HCT116 (cell line): Measurements from ENCODE around the gene S1PR3. TPM values are rescaled to one million over a fixed set of nuclear protein-coding genes. Genes with fewer than 3 reads are reported as not detected.

Experiments
- ATAC-seq: fragments of 200-7000 bp; cut with Tn5 transposase; 2 replicates; pipeline ENCODE4 v1.9.1; 2020; ENCODE audit warnings: mild to moderate bottlenecking, moderate library complexity
- BruUV-seq: library from RNA; stranded (reverse); fragments of 400-500 nt; replicated peaks from 2 replicates; lab custom pipeline; 2021; lab: Mats Ljungman, UMichigan
- CTCF ChIA-PET: fragments of 300-600 bp; sonication (Branson Sonifier 250); formaldehyde crosslinking; loops from one replicate; lab custom pipeline; 2021; ENCODE audit warnings: antibody characterized with exemption; lab: Charles Lee
- POLR2A ChIA-PET: fragments of 300-600, 350-600 bp; sonication (Branson Sonifier 250); formaldehyde crosslinking; loops from one replicate; lab custom pipeline; 2021; ENCODE audit warnings: antibody characterized with exemption; lab: Charles Lee
- RAD21 ChIA-PET, 2 experiments: fragments of 300-600 bp; sonication (Branson Sonifier 250); formaldehyde crosslinking; loops; one replicate each; lab custom pipeline; 2023; ENCODE audit warnings: low total read pairs in 2 of 2; ENCODE audit not compliant: uncharacterized antibody in 2 of 2, unreplicated experiment in 2 of 2, low non-redundant PET in 1 of 2; lab: Charles Lee
- DNase-seq: peaks from one replicate; pipeline ENCODE4 v3.0.0-alpha.2; 2010; ENCODE audit warnings: low read depth, low spot score
- H2AFZ ChIP-seq: fragments of 200-600 bp; shearing (Covaris generic), sonication (generic); 2 replicates; pipeline ENCODE4 v1.6.1; 2017; ENCODE audit warnings: low read depth, mixed run types, mixed read lengths, antibody characterized with exemption, low read length; ENCODE audit not compliant: poor library complexity, severe bottlenecking
- H3K27ac ChIP-seq: 2 replicates; pipeline ENCODE4 v1.5.1; 2012; ENCODE audit warnings: low read depth, low read length
- H3K27me3 ChIP-seq: fragments of 200-600 bp; sonication (generic); 2 replicates; pipeline ENCODE4 v1.6.1; 2016; ENCODE audit warnings: mixed run types, low read length, mixed read lengths; ENCODE audit not compliant: insufficient read depth
- H3K36me3 ChIP-seq, 2 experiments: fragments of 200-500 bp in 1 of 2; fragments of 200-600 bp in 1 of 2; sonication (Bioruptor generic) in 1 of 2; sonication (generic) in 1 of 2; 2 replicates each; pipeline versions ENCODE4 v1.5.1 to v1.6.1; 2014 to 2016; ENCODE audit warnings: low read length in 2 of 2, inconsistent platforms in 1 of 2, mixed read lengths in 1 of 2, mixed run types in 1 of 2; ENCODE audit not compliant: insufficient read depth in 2 of 2, control insufficient read depth in 1 of 2
- H3K4me1 ChIP-seq, 2 experiments: fragments of 200-600 bp in 1 of 2; sonication (generic) in 1 of 2; 2 replicates each; pipeline versions ENCODE4 v1.5.1 to v1.6.1; 2012 to 2017; ENCODE audit warnings: low read length in 2 of 2, inconsistent platforms in 1 of 2, mild to moderate bottlenecking in 1 of 2, mixed read lengths in 1 of 2, mixed run types in 1 of 2, moderate library complexity in 1 of 2; ENCODE audit not compliant: insufficient read depth in 2 of 2, control insufficient read depth in 1 of 2
- H3K4me2 ChIP-seq: fragments of 200-600 bp; sonication (generic); 2 replicates; pipeline ENCODE4 v1.6.1; 2017; ENCODE audit warnings: mixed run types, low read length, mixed read lengths
- H3K4me3 ChIP-seq, 2 experiments: fragments of 200-600 bp in 1 of 2; sonication (generic) in 1 of 2; replicated peaks in 1 of 2; 2 replicates each; pipeline ENCODE4 v1.5.1; 2011 to 2016; ENCODE audit warnings: low read length in 2 of 2, control low read depth in 1 of 2, low read depth in 1 of 2, mild to moderate bottlenecking in 1 of 2, mixed read lengths in 1 of 2, mixed run types in 1 of 2
- H3K79me2 ChIP-seq: fragments of 200-600 bp; sonication (generic); 2 replicates; pipeline ENCODE4 v1.6.1; 2017; ENCODE audit warnings: mild to moderate bottlenecking, mixed run types, low read length, moderate library complexity, mixed read lengths; ENCODE audit not compliant: insufficient read depth
- H3K9ac ChIP-seq: fragments of 200-600 bp; sonication (generic); 2 replicates; pipeline ENCODE4 v1.6.1; 2016; ENCODE audit warnings: low read length, mixed read lengths
- H3K9me2 ChIP-seq: fragments of 200-600 bp; sonication (generic), shearing (Covaris generic); 2 replicates; pipeline ENCODE4 v1.6.1; 2017; ENCODE audit warnings: mixed run types, mild to moderate bottlenecking, moderate library complexity; ENCODE audit not compliant: insufficient read depth
- H3K9me3 ChIP-seq, 2 experiments: fragments of 200-500 bp in 1 of 2; fragments of 200-600 bp in 1 of 2; sonication (Bioruptor generic) in 1 of 2; sonication (generic) in 1 of 2; 2 replicates each; pipeline ENCODE4 v1.6.1; 2014 to 2017; ENCODE audit warnings: low read length in 2 of 2, mixed read lengths in 2 of 2, inconsistent platforms in 1 of 2, low read depth in 1 of 2, mild to moderate bottlenecking in 1 of 2, mixed run types in 1 of 2, moderate library complexity in 1 of 2; ENCODE audit not compliant: control insufficient read depth in 1 of 2, insufficient read depth in 1 of 2
- H4K20me1 ChIP-seq: fragments of 200-600 bp; sonication (generic), shearing (Covaris generic); 2 replicates; pipeline ENCODE4 v1.6.1; 2017; ENCODE audit warnings: mixed run types, mild to moderate bottlenecking, moderate library complexity; ENCODE audit not compliant: insufficient read depth
- ATF3 ChIP-seq: IDR thresholded peaks from 2 replicates; pipeline ENCODE4 v1.6.1; 2012
- CBX3 ChIP-seq: IDR thresholded peaks from 2 replicates; pipeline ENCODE4 v1.6.1; 2012; ENCODE audit warnings: low read depth
- CEBPB ChIP-seq: IDR thresholded peaks from 2 replicates; pipeline ENCODE4 v1.6.1; 2012; ENCODE audit warnings: low read depth
- EGR1 ChIP-seq: IDR thresholded peaks from 2 replicates; pipeline ENCODE4 v1.6.1; 2012; ENCODE audit warnings: low read depth
- ELF1 ChIP-seq: IDR thresholded peaks from 2 replicates; pipeline ENCODE4 v1.6.1; 2012; ENCODE audit warnings: low read depth, borderline replicate concordance
- EZH2 ChIP-seq: fragments of 200-600 bp; sonication (generic); IDR thresholded peaks from 2 replicates; pipeline ENCODE4 v1.6.1; 2017; ENCODE audit warnings: antibody characterized with exemption, mixed run types
- EZH2phosphoT487 ChIP-seq: fragments of 200-600 bp; IDR thresholded peaks from 2 replicates; pipeline ENCODE4 v1.6.1; 2018; ENCODE audit warnings: antibody characterized with exemption, borderline replicate concordance
- FOSL1 ChIP-seq: IDR thresholded peaks from 2 replicates; pipeline ENCODE4 v1.6.1; 2012; ENCODE audit warnings: low read depth
- JUND ChIP-seq: IDR thresholded peaks from 2 replicates; pipeline ENCODE4 v1.6.1; 2012
- MAX ChIP-seq: IDR thresholded peaks from 2 replicates; pipeline ENCODE4 v1.6.1; 2012
- POLR2A ChIP-seq: IDR thresholded peaks from 2 replicates; pipeline ENCODE4 v1.7.0; 2011; ENCODE audit warnings: borderline replicate concordance; ENCODE audit not compliant: insufficient read depth, insufficient read length; ENCODE audit errors: extremely low read depth
- POLR2AphosphoS5 ChIP-seq: IDR thresholded peaks from 2 replicates; pipeline ENCODE4 v1.6.1; 2011; ENCODE audit warnings: mild to moderate bottlenecking, low read depth, low read length, moderate library complexity
- RAD21 ChIP-seq: IDR thresholded peaks from 2 replicates; pipeline ENCODE4 v1.6.1; 2012; ENCODE audit warnings: low read depth, mild to moderate bottlenecking
- SIN3A ChIP-seq: IDR thresholded peaks from 2 replicates; pipeline ENCODE4 v1.6.1; 2012; ENCODE audit warnings: low read depth
- SP1 ChIP-seq: IDR thresholded peaks from 2 replicates; pipeline ENCODE4 v1.6.1; 2012; ENCODE audit warnings: low read depth
- TCF7L2 ChIP-seq: IDR thresholded peaks from 2 replicates; pipeline ENCODE4 v1.7.0; 2011; ENCODE audit warnings: borderline replicate concordance, inconsistent platforms; ENCODE audit not compliant: insufficient read depth, insufficient read length; ENCODE audit errors: extremely low read depth
- YY1 ChIP-seq: IDR thresholded peaks from 2 replicates; pipeline ENCODE4 v1.6.1; 2011; ENCODE audit warnings: low read length, low read depth, moderate library complexity, mild to moderate bottlenecking; ENCODE audit not compliant: insufficient replicate concordance; ENCODE audit errors: extremely low read depth
- ZBTB33 ChIP-seq: IDR thresholded peaks from 2 replicates; pipeline ENCODE4 v1.6.1; 2011; ENCODE audit warnings: mild to moderate bottlenecking, low read length, moderate library complexity; ENCODE audit not compliant: insufficient replicate concordance; ENCODE audit errors: extremely low read depth
- ZNF274 ChIP-seq: fragments of 200-500 bp; sonication (Bioruptor generic); IDR thresholded peaks from 2 replicates; pipeline ENCODE4 v1.6.1; 2014; ENCODE audit warnings: mild to moderate bottlenecking, low read depth, low read length, inconsistent platforms
- intact Hi-C: fragments of 100-400 bp; cut with micrococcal nuclease; formaldehyde crosslinking; loops from 2 replicates; pipeline ENCODE4 v1.10.0; 2022
- total RNA-seq: library from RNA; stranded (reverse); gene quantifications from one replicate; pipeline ENCODE4 v1.2.1, GENCODE V29; 2021; ENCODE audit not compliant: unreplicated experiment

The S1PR3 gene
- total RNA-seq, 1 experiment from 2014 or later = 0.07 TPM

- CTCF ChIA-PET = interaction anchor here (1.1 kb wide), 1 partner anchor 269 kb away, joined by 3 read pairs; no protein-coding TSS in a partner anchor
- no TSS peak for BruUV-seq
- H3K9me2 ChIP-seq = no peaks in the 10 kb centered on the region
- H4K20me1 ChIP-seq = no peaks in the 10 kb centered on the region
- no peak overlapping the region for H3K9ac ChIP-seq
- no peak for ATAC-seq
- H3K27me3 ChIP-seq = peaks cover 6% of the 10 kb centered on the region; the same call in 1 of the 2 replicates
- RAD21 ChIA-PET = no interaction called here
- H2AFZ ChIP-seq = no peak overlapping the region
- intact Hi-C loops = loop anchor here (10.0 kb wide), 3 partner anchors 285 to 1325 kb away; no protein-coding TSS in a partner anchor
- POLR2A ChIA-PET = no interaction called here
- no peak overlapping the region for H3K4me2 ChIP-seq
- H3K4me3 ChIP-seq = no peak overlapping the region
- H3K79me2 ChIP-seq = no peaks in the 10 kb centered on the region
- no peak for DNase-seq
- H3K27ac ChIP-seq = no peak overlapping the region
- TF ChIP-seq YY1 = no peak
- TF ChIP-seq EGR1 = no peak
- no peak for TF ChIP-seq ELF1
- no peak for TF ChIP-seq ZNF274
- TF ChIP-seq MAX = no peak
- TF ChIP-seq CBX3 = no peak
- no peak for TF ChIP-seq CEBPB
- TF ChIP-seq SP1 = no peak
- TF ChIP-seq ATF3 = no peak
- TF ChIP-seq FOSL1 = no peak
- TF ChIP-seq SIN3A = no peak
- no peak for TF ChIP-seq JUND
- TF ChIP-seq POLR2AphosphoS5 = no peak
- no peak for TF ChIP-seq EZH2phosphoT487
- TF ChIP-seq ZBTB33 = no peak
- TF ChIP-seq POLR2A = no peak
- no peak for TF ChIP-seq TCF7L2
- TF ChIP-seq EZH2 = no peak
- TF ChIP-seq RAD21 = no peak
- TF ChIP-seq, all 23 proteins: peak for 0
- Histone ChIP-seq H3K36me3 (no peaks in the 10 kb centered on the region), H3K9me3 (no peaks in the 10 kb centered on the region), H3K4me1 (no peaks in the 10 kb centered on the region)
Observed at GRCh38 chr9:89009546-89009840, 18.2 kb downstream of the S1PR3 start.
